Ishikawa (cell line): ENCODE data around the gene FEZF2.

Experiments
- EP300 ChIP-seq: IDR thresholded peaks from 2 replicates; pipeline ENCODE4 v1.6.1; 2012; ENCODE audit warnings: borderline replicate concordance
- TCF12 ChIP-seq: IDR thresholded peaks from 2 replicates; pipeline ENCODE4 v1.6.1; 2012; ENCODE audit warnings: low read depth

GRCh38 chr3:62368705-62369475 is 4.5 kb downstream of the FEZF2 start:
- TF ChIP-seq EP300, result no peak
- TF ChIP-seq TCF12, result no peak
